HEK293 (cell line): Measurements from ENCODE around the gene DDX24.

Source experiments
- CTCF ChIA-PET: fragments of 350-600 bp; formaldehyde crosslinking; extraction: SDS; loops from one replicate; lab custom pipeline; 2021; ENCODE audit warnings: antibody characterized with exemption; lab: Yijun Ruan, JAX
- POLR2A ChIA-PET: fragments of 300-600 bp; formaldehyde crosslinking; extraction: SDS; loops from one replicate; lab custom pipeline; 2020; ENCODE audit warnings: antibody characterized with exemption, inconsistent platforms; lab: Yijun Ruan, JAX
- H3K27ac ChIP-seq: fragments of 200-500 bp; sonication (Bioruptor generic); 2 replicates; pipeline ENCODE4 v1.5.1; 2014; ENCODE audit warnings: low read depth, low read length, control low read depth, inconsistent platforms; ENCODE audit errors: extremely low read depth
- H3K36me3 ChIP-seq, 2 experiments: fragments of 200-500 bp in 1 of 2; sonication (Bioruptor generic) in 1 of 2; 1 replicate in 1 of 2; 2 replicates in 1 of 2; pipeline ENCODE4 v1.5.1; 2014 to 2017; ENCODE audit warnings: inconsistent platforms in 2 of 2, low read length in 2 of 2; ENCODE audit not compliant: control insufficient read depth in 2 of 2, insufficient read depth in 1 of 2
- H3K4me1 ChIP-seq: fragments of 200-500 bp; sonication (Bioruptor generic); 2 replicates; pipeline ENCODE4 v1.5.1; 2014; ENCODE audit warnings: mild to moderate bottlenecking, low read length, inconsistent platforms; ENCODE audit not compliant: control insufficient read depth, insufficient read depth
- H3K4me3 ChIP-seq: 2 replicates; pipeline ENCODE4 v1.5.1; 2011; ENCODE audit warnings: low read depth, mild to moderate bottlenecking, control low read depth, low read length, moderate library complexity
- H3K9me3 ChIP-seq: fragments of 200-500 bp; sonication (Bioruptor generic); 2 replicates; pipeline ENCODE4 v1.5.1; 2014; ENCODE audit warnings: low read depth, low read length, inconsistent platforms; ENCODE audit not compliant: control insufficient read depth, insufficient read depth
- GLIS2 ChIP-seq: fragments of 450-650 bp; formaldehyde crosslinking; IDR thresholded peaks from 2 replicates; pipeline ENCODE4 v1.5.1; 2016; ENCODE audit warnings: missing biosample characterization, missing genetic modification characterization
- IKZF3 ChIP-seq: fragments of 450-650 bp; IDR thresholded peaks from 2 replicates; pipeline ENCODE4 v1.5.0; 2018; ENCODE audit warnings: missing biosample characterization, mild to moderate bottlenecking, missing genetic modification characterization, moderate library complexity
- KLF10 ChIP-seq: fragments of 450-650 bp; IDR thresholded peaks from 2 replicates; pipeline ENCODE4 v1.5.1; 2018; ENCODE audit warnings: missing biosample characterization, mild to moderate bottlenecking, missing genetic modification characterization
- KLF17 ChIP-seq: fragments of 450-650 bp; formaldehyde crosslinking; IDR thresholded peaks from 2 replicates; pipeline ENCODE4 v1.5.1; 2016; ENCODE audit warnings: missing biosample characterization, missing genetic modification characterization
- MEIS1 ChIP-seq: sonication (generic); formaldehyde crosslinking; IDR thresholded peaks from 2 replicates; pipeline ENCODE4 v1.8.1; 2022; ENCODE audit warnings: missing genetic modification reagents, mild to moderate bottlenecking, borderline replicate concordance
- SCRT2 ChIP-seq: fragments of 450-650 bp; formaldehyde crosslinking; IDR thresholded peaks from 2 replicates; pipeline ENCODE4 v1.5.1; 2016; ENCODE audit warnings: missing biosample characterization, missing genetic modification characterization
- ZBTB10 ChIP-seq: fragments of 450-650 bp; formaldehyde crosslinking; IDR thresholded peaks from 2 replicates; pipeline ENCODE4 v1.5.1; 2016; ENCODE audit warnings: missing biosample characterization, missing genetic modification characterization
- ZBTB44 ChIP-seq: fragments of 450-650 bp; IDR thresholded peaks from 2 replicates; pipeline ENCODE4 v1.5.1; 2018; ENCODE audit warnings: missing biosample characterization, mild to moderate bottlenecking, missing genetic modification characterization
- ZFHX2 ChIP-seq: fragments of 450-650 bp; formaldehyde crosslinking; conservative IDR thresholded peaks from 2 replicates; pipeline ENCODE4 v1.5.1; 2016; ENCODE audit warnings: missing biosample characterization, missing genetic modification characterization
- ZFP69B ChIP-seq: fragments of 450-650 bp; formaldehyde crosslinking; IDR thresholded peaks from 2 replicates; pipeline ENCODE4 v1.5.1; 2016; ENCODE audit warnings: missing biosample characterization, missing genetic modification characterization
- ZNF10 ChIP-seq: fragments of 450-650 bp; formaldehyde crosslinking; IDR thresholded peaks from 2 replicates; pipeline ENCODE4 v1.5.1; 2017; ENCODE audit warnings: missing biosample characterization, missing genetic modification characterization
- ZNF138 ChIP-seq: fragments of 450-650 bp; formaldehyde crosslinking; IDR thresholded peaks from 2 replicates; pipeline ENCODE4 v1.5.1; 2016; ENCODE audit warnings: missing biosample characterization, missing genetic modification characterization, borderline replicate concordance
- ZNF280D ChIP-seq: fragments of 450-650 bp; formaldehyde crosslinking; IDR thresholded peaks from 2 replicates; pipeline ENCODE4 v1.5.1; 2016; ENCODE audit warnings: missing biosample characterization, missing genetic modification characterization
- ZNF354C ChIP-seq: fragments of 450-650 bp; formaldehyde crosslinking; IDR thresholded peaks from 2 replicates; pipeline ENCODE4 v1.5.1; 2016; ENCODE audit warnings: missing biosample characterization, missing genetic modification characterization, low read depth, borderline replicate concordance
- ZNF558 ChIP-seq: fragments of 450-650 bp; formaldehyde crosslinking; IDR thresholded peaks from 2 replicates; pipeline ENCODE4 v1.5.1; 2016; ENCODE audit warnings: missing biosample characterization, missing genetic modification characterization
- ZNF561 ChIP-seq: fragments of 450-650 bp; IDR thresholded peaks from 2 replicates; pipeline ENCODE4 v1.5.1; 2018; ENCODE audit warnings: missing biosample characterization, missing genetic modification characterization, borderline replicate concordance
- ZNF571 ChIP-seq: fragments of 450-650 bp; formaldehyde crosslinking; IDR thresholded peaks from 2 replicates; pipeline ENCODE4 v1.5.0; 2017; ENCODE audit warnings: missing biosample characterization, missing genetic modification characterization
- ZNF596 ChIP-seq: fragments of 450-650 bp; IDR thresholded peaks from 2 replicates; pipeline ENCODE4 v1.5.0; 2018; ENCODE audit warnings: missing biosample characterization, mild to moderate bottlenecking, missing genetic modification characterization, moderate library complexity
- ZNF610 ChIP-seq: fragments of 450-650 bp; formaldehyde crosslinking; IDR thresholded peaks from 2 replicates; pipeline ENCODE4 v1.5.1; 2016; ENCODE audit warnings: missing biosample characterization, missing genetic modification characterization, borderline replicate concordance
- ZNF654 ChIP-seq: fragments of 450-650 bp; formaldehyde crosslinking; IDR thresholded peaks from 2 replicates; pipeline ENCODE4 v1.5.1; 2016; ENCODE audit warnings: low read depth, missing biosample characterization, missing genetic modification characterization
- ZNF785 ChIP-seq: fragments of 450-650 bp; formaldehyde crosslinking; IDR thresholded peaks from 2 replicates; pipeline ENCODE4 v1.5.1; 2016; ENCODE audit warnings: missing biosample characterization, missing genetic modification characterization
- TF ChIP-seq, protein P1 (sequence below): fragments of 450-650 bp; formaldehyde crosslinking; IDR thresholded peaks from 2 replicates; pipeline ENCODE4 v1.5.1; 2016; ENCODE audit warnings: missing biosample characterization, missing genetic modification characterization
- TF ChIP-seq, protein P2 (sequence below): fragments of 450-650 bp; formaldehyde crosslinking; conservative IDR thresholded peaks from 2 replicates; pipeline ENCODE4 v1.5.1; 2016; ENCODE audit warnings: low read depth, missing biosample characterization, missing genetic modification characterization

Gene DDX24

GRCh38 chr14:94117856-94118255, 36.9 kb upstream of the DDX24 start:
- TF ChIP-seq ZNF610 (no peak), MEIS1 (CRISPR knock-in tag) (no peak), ZNF280D (no peak), ZNF596 (tag by site-specific recombination) (no peak), ZNF138 (tag by site-specific recombination) (no peak), ZNF654 (tag by site-specific recombination) (no peak), ZNF561 (tag by site-specific recombination) (no peak), ZFHX2 (tag by site-specific recombination) (no peak), ZNF785 (tag by site-specific recombination) (no peak), ZNF558 (no peak), ZBTB44 (tag by site-specific recombination) (no peak), GLIS2 (tag by site-specific recombination) (no peak), ZNF10 (tag by site-specific recombination) (no peak), SCRT2 (tag by site-specific recombination) (no peak)
- TF ChIP-seq, protein P1, sequence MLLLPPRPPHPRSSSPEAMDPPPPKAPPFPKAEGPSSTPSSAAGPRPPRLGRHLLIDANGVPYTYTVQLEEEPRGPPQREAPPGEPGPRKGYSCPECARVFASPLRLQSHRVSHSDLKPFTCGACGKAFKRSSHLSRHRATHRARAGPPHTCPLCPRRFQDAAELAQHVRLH (tag by site-specific recombination): no peak
- TF ChIP-seq, protein P2, sequence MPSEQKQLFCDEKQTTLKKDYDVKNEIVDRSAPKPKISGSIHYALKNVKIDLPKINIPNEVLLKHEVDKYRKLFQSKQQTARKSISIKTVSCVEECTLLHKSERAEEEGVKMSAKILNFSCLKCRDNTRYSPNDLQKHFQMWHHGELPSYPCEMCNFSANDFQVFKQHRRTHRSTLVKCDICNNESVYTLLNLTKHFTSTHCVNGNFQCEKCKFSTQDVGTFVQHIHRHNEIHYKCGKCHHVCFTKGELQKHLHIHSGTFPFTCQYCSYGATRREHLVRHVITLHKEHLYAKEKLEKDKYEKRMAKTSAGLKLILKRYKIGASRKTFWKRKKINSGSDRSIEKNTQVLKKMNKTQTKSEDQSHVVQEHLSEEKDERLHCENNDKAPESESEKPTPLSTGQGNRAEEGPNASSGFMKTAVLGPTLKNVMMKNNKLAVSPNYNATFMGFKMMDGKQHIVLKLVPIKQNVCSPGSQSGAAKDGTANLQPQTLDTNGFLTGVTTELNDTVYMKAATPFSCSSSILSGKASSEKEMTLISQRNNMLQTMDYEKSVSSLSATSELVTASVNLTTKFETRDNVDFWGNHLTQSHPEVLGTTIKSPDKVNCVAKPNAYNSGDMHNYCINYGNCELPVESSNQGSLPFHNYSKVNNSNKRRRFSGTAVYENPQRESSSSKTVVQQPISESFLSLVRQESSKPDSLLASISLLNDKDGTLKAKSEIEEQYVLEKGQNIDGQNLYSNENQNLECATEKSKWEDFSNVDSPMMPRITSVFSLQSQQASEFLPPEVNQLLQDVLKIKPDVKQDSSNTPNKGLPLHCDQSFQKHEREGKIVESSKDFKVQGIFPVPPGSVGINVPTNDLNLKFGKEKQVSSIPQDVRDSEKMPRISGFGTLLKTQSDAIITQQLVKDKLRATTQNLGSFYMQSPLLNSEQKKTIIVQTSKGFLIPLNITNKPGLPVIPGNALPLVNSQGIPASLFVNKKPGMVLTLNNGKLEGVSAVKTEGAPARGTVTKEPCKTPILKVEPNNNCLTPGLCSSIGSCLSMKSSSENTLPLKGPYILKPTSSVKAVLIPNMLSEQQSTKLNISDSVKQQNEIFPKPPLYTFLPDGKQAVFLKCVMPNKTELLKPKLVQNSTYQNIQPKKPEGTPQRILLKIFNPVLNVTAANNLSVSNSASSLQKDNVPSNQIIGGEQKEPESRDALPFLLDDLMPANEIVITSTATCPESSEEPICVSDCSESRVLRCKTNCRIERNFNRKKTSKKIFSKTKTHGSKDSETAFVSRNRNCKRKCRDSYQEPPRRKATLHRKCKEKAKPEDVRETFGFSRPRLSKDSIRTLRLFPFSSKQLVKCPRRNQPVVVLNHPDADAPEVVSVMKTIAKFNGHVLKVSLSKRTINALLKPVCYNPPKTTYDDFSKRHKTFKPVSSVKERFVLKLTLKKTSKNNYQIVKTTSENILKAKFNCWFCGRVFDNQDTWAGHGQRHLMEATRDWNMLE: no peak
- ChIA-PET CTCF (interaction anchor here (1.6 kb wide), 1 partner anchor 19 kb away, joined by 4 read pairs; no protein-coding TSS in a partner anchor), POLR2A (no interaction called here)
- Histone ChIP-seq H3K36me3 (no peaks in the 10 kb centered on the region), H3K9me3 (no peaks in the 10 kb centered on the region), H3K27ac (no peak overlapping the region), H3K4me3 (no peak overlapping the region), H3K4me1 (peaks cover 3% of the 10 kb centered on the region; the same call in 1 of the 2 replicates)

DNA sequence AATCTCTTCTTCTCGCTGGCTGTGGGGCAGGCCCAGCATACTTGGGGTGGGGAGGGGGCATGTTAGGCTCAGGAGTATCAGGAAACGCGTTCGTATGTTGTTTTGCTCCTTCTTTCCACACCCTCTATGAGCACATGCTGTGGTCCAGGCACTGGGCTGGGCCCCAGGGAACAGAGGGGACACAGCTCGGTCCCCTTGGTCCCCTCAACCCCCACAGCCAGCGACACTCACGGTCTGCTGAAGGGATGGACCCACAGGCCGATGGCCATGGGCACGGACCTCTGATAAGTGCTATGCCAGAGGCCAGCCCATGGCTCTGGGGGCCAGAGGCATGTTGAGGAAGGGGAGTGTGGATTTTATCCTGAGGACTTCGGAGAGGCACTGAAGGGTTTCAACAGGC, 35.7 kb upstream of the DDX24 start:
- no peak overlapping the region for H3K4me3 ChIP-seq
- ChIA-PET CTCF (no interaction called here), POLR2A (no interaction called here)
- H3K27ac ChIP-seq: no peak overlapping the region
- H3K9me3 ChIP-seq: no peaks in the 10 kb centered on the region
- peaks cover 3% of the 10 kb centered on the region; the same call in 1 of the 2 replicates for H3K4me1 ChIP-seq
- H3K36me3 ChIP-seq: no peaks in the 10 kb centered on the region
- TF ChIP-seq ZBTB10 (tag by site-specific recombination): no peak
- TF ChIP-seq IKZF3 (tag by site-specific recombination): no peak
- no peak for TF ChIP-seq ZNF571 (tag by site-specific recombination)
- TF ChIP-seq ZFP69B (tag by site-specific recombination): no peak
- no peak for TF ChIP-seq KLF17 (tag by site-specific recombination)
- TF ChIP-seq KLF10: no peak
- TF ChIP-seq ZNF354C (tag by site-specific recombination): no peak
